Activated T-helper 1 cell treated with anti-CD3 and anti-CD28 coated beads, Interleukin-12 subunit alpha, Interleukin-12 subunit beta, Interleukin-2, Interleukin-4 antibody, amounts not matched to agents 30 ng/mL and 10 ng/mL and 1 ng/mL, durations not matched to agents 14 hours and 24 hours and 36 hours (primary cell): ENCODE data around the gene FGL2. TPM values are rescaled to one million over a fixed set of nuclear protein-coding genes. Genes with fewer than 3 reads are reported as not detected.
"Not testable (repeated sequence)": the region's sequence is repeated elsewhere in the genome, so short reads cannot be mapped to it uniquely, and the experiment has no call there.

Experiments used
- DNase-seq: peaks from one replicate; pipeline ENCODE4 v3.0.0; 2021; ENCODE audit warnings: low spot score
- H3K27ac Mint-ChIP-seq: one replicate; pipeline ENCODE4 v1.8.0; 2021; ENCODE audit warnings: mild to moderate bottlenecking, mixed read lengths
- H3K27me3 Mint-ChIP-seq: one replicate; pipeline ENCODE4 v1.8.0; 2022; ENCODE audit warnings: mild to moderate bottlenecking, moderate library complexity, mixed read lengths; ENCODE audit not compliant: insufficient read depth
- H3K36me3 Mint-ChIP-seq: one replicate; pipeline ENCODE4 v1.8.0; 2021; ENCODE audit warnings: low read depth, mixed read lengths
- H3K4me1 Mint-ChIP-seq: one replicate; pipeline ENCODE4 v1.8.0; 2021; ENCODE audit warnings: low read depth, mixed read lengths
- H3K4me3 Mint-ChIP-seq: one replicate; pipeline ENCODE4 v1.8.0; 2021; ENCODE audit warnings: mild to moderate bottlenecking, moderate library complexity, mixed read lengths
- H3K9me3 Mint-ChIP-seq: one replicate; pipeline ENCODE4 v1.8.0; 2021; ENCODE audit warnings: mixed read lengths
- intact Hi-C: fragments of 100-400 bp; cut with micrococcal nuclease; formaldehyde crosslinking; loops from one replicate; pipeline ENCODE4 v1.15.1; 2024
- total RNA-seq: library from RNA; stranded (reverse); gene quantifications from 2 replicates; pipeline ENCODE4 v1.2.3, GENCODE V29; 2022

FGL2 gene
- total RNA-seq, 1 donor from 2014 or later, result 4.0 TPM

- H3K27me3 Mint-ChIP-seq, intact Hi-C loops, H3K4me1 Mint-ChIP-seq, H3K27ac Mint-ChIP-seq, DNase-seq, H3K36me3 Mint-ChIP-seq, H3K4me3 Mint-ChIP-seq, H3K9me3 Mint-ChIP-seq: not testable (repeated sequence)
These were observed 25.2 kb downstream of the FGL2 start for GRCh38 chr7:77174418-77174817.

- H3K4me3 Mint-ChIP-seq, H3K27ac Mint-ChIP-seq, DNase-seq, H3K9me3 Mint-ChIP-seq, H3K27me3 Mint-ChIP-seq, H3K4me1 Mint-ChIP-seq, intact Hi-C loops, H3K36me3 Mint-ChIP-seq: not testable (repeated sequence)
These were observed 27.0 kb downstream of the FGL2 start for GRCh38 chr7:77172437-77173172.

- H3K36me3 Mint-ChIP-seq, H3K4me3 Mint-ChIP-seq, H3K27ac Mint-ChIP-seq, DNase-seq, intact Hi-C loops, H3K9me3 Mint-ChIP-seq, H3K27me3 Mint-ChIP-seq, H3K4me1 Mint-ChIP-seq: not testable (repeated sequence)
These were observed 28.5 kb downstream of the FGL2 start for GRCh38 chr7:77171073-77171472.

GRCh38 chr7:77157446-77157845, 42.2 kb downstream of the FGL2 start:
- peak; percentile 2 for DNase-seq
- intact Hi-C loops, result loop anchor here (1.0 to 5.0 kb wide), 3 partner anchors 35 to 42 kb away; partner anchors contain the start of genes CCDC146 and FGL2
- peak overlapping the region; percentile 94 for H3K27ac Mint-ChIP-seq
- H3K36me3 Mint-ChIP-seq, result peaks cover 1% of the 10 kb centered on the region
- H3K9me3 Mint-ChIP-seq, result peaks cover 4% of the 10 kb centered on the region
- no peaks in the 10 kb centered on the region for H3K27me3 Mint-ChIP-seq
- peak overlapping the region; percentile 50 for H3K4me3 Mint-ChIP-seq
- H3K4me1 Mint-ChIP-seq, result peaks cover 34% of the 10 kb centered on the region

GRCh38 chr7:77157034-77157433, 42.6 kb downstream of the FGL2 start:
- Mint-ChIP-seq H3K27ac (peak overlapping the region; percentile 94), H3K4me1 (peaks cover 34% of the 10 kb centered on the region), H3K4me3 (peak overlapping the region; percentile 50)
- not testable (repeated sequence) for DNase-seq, H3K36me3 Mint-ChIP-seq, H3K9me3 Mint-ChIP-seq, H3K27me3 Mint-ChIP-seq
- intact Hi-C loops, result loop anchor here (1.0 to 5.0 kb wide), 3 partner anchors 35 to 42 kb away; partner anchors contain the start of genes CCDC146 and FGL2

DNA sequence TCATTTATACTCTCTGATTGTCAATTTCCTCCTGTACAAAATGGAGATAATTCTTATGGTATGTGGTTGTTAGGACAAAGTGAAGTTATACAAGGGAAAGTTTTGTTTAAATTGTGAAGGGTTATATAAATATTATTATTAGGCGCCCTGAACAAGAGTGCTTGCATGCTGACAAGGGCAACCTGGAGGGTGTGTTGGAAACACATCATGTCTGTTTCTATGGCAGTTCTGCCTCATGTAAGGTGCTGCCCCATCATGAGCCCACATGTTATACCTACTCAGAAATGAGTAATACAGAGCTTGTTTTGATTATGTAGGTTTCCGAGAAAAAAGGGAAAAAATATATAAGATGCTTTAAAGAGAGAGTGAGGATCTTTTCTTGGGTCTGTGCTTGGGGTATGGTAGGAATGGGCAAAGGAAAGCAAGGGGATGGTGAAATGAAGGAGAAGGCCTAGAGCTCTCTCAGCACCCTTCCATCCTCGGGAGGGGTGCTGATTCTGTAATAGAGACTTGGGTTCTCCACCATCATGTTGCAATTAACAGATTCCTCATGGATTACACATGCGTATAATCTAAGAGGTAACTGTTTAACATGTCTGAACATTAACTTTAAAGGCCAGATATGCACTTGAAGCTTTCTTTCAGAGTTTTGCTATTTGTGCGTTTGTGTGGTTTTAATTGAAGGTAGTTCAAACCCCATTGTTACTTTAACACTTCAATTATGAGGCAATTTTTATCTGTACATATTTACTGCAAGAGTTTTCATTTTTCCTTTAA, 43.8 kb downstream of the FGL2 start:
- not testable (repeated sequence) for H3K27me3 Mint-ChIP-seq, H3K9me3 Mint-ChIP-seq, H3K4me3 Mint-ChIP-seq, DNase-seq, H3K36me3 Mint-ChIP-seq
- Mint-ChIP-seq H3K4me1 (peaks cover 34% of the 10 kb centered on the region), H3K27ac (peak overlapping the region; percentile 89)
- intact Hi-C loops, result loop anchor here (2.0 to 5.0 kb wide), 2 partner anchors 33 to 37 kb away; partner anchors contain the start of gene CCDC146

DNA sequence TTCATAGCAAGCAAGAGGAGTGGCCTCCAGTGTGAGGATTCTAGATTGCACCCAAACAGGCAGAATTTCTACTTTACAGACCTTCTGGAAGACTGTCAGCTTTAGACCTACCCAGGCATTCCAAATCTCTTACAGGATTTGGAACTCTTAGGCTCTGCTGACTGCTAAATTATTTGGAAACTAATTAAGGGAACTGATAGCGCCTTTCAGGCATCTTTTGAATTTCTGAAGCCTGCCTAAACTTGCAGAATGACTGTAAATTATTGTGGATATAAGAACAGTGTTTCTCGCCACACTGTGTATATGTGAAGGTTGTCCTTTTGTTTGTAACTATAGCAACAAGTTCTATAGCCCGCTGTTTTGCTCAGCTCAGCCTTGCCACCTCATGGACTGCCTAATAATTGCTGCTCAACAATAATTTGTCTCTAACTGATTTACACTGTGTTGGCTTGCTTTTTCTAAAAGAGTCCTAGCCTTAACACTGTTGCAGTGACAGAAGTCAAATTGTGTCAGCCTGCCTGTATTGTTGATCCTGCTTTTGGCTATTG, 44.6 kb downstream of the FGL2 start:
- H3K27me3 Mint-ChIP-seq, H3K4me3 Mint-ChIP-seq, H3K9me3 Mint-ChIP-seq, DNase-seq, H3K36me3 Mint-ChIP-seq: not testable (repeated sequence)
- peaks cover 34% of the 10 kb centered on the region for H3K4me1 Mint-ChIP-seq
- H3K27ac Mint-ChIP-seq, result peak overlapping the region; percentile 89
- intact Hi-C loops, result loop anchor here (5.0 kb wide), 1 partner anchor 33 kb away; the partner anchor contains the start of gene CCDC146

GRCh38 chr7:77152232-77152631, 47.4 kb downstream of the FGL2 start:
- H3K9me3 Mint-ChIP-seq, H3K4me3 Mint-ChIP-seq, DNase-seq, intact Hi-C loops, H3K27me3 Mint-ChIP-seq, H3K36me3 Mint-ChIP-seq, H3K27ac Mint-ChIP-seq: not testable (repeated sequence)
- peaks cover 16% of the 10 kb centered on the region for H3K4me1 Mint-ChIP-seq

Other genes starting within 250 kb of the FGL2 start
- gene SPDYE17, start 167.5 kb downstream of the FGL2 start, total RNA-seq, result not detected in 2 replicates
- 0.44 and 0.54 TPM in 2 replicates for gene SPDYE18, start 137.3 kb downstream of the FGL2 start, total RNA-seq
- 1.2 and 2.1 TPM in 2 replicates for gene CCDC146, start 77.2 kb downstream of the FGL2 start, total RNA-seq
- gene GSAP, start 216.5 kb upstream of the FGL2 start, total RNA-seq, result 1.3 and 1.6 TPM in 2 replicates